ENCODE measurements around the gene MTA3.

The MTA3 gene

DNA sequence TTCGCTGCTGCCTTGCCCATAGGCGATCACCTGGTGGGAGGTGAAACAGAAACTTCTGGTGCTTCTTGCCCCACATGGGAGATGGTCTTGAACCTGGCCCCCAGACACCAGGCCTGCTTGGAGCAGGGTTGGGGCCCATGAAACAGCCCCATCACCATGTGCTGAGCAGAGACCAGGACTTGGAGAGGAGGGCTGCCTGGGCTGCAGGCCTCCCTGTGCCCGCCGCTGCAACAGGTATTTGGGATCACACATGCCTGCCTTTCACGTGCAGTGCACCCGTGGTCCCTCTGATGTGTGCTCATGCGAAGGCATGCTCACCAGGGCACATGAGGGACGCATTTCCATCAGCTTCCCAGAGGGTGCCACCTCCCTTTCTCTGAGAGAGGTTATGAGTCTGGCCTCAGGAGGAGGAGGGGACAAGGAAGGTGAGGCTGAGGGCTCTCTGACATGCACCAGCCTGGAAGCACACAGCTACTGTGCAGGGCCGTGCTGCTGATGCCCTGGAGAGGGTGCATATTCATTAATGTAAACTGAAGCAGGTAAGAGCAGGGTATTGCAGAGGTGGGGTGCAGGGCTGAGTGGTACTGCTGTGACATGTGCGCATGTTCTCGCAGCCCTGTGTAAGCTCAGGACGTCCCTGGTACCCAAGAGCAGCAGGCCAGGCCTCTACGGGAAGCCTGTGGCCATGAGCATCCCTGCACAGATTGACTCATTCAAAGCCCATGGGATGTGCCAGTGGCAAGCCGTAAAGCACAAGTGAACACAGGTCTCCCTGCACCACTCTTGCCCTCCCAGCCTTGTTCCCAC, 199.7 kb downstream of the MTA3 start:
- FAIRE-seq (no peak), DNase-seq (ENCODE audit: insufficient read length, low spot score) (no peak)
- TF ChIP-seq POLR2A (IDR thresholded peaks at IDR 0.05; ENCODE audit: low read depth, low read length): no peak

DNA sequence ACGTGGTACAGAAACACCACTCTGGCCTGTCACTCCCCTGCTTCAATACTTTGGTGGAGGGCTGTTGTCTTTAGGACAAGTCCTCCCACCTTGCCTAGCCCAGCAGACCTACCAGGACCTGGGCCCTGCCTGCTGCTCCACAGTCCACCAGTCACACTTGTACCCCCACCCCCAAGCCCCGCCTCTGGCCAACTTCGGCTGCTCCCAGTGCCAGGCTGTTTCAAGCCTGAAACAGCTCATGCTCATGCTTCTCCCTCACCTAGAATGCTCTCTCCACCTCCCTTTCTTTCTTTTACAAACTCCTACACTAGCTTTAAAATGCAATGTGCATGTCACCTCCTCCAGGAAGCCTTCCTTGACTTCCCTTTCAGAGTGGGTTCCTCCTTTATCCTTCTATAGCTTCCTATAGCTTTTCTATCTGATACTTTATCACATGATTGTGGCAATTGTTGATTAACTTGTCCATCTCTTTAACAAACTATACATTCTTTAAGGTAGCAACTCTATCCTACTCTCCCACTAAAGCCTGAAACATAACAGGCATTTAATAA, 200.3 kb downstream of the MTA3 start:
- no peak for DNase-seq (ENCODE audit: insufficient read length, low spot score)
- TF ChIP-seq POLR2A (IDR thresholded peaks at IDR 0.05; ENCODE audit: low read depth, low read length): no peak
- FAIRE-seq: no peak

DNA sequence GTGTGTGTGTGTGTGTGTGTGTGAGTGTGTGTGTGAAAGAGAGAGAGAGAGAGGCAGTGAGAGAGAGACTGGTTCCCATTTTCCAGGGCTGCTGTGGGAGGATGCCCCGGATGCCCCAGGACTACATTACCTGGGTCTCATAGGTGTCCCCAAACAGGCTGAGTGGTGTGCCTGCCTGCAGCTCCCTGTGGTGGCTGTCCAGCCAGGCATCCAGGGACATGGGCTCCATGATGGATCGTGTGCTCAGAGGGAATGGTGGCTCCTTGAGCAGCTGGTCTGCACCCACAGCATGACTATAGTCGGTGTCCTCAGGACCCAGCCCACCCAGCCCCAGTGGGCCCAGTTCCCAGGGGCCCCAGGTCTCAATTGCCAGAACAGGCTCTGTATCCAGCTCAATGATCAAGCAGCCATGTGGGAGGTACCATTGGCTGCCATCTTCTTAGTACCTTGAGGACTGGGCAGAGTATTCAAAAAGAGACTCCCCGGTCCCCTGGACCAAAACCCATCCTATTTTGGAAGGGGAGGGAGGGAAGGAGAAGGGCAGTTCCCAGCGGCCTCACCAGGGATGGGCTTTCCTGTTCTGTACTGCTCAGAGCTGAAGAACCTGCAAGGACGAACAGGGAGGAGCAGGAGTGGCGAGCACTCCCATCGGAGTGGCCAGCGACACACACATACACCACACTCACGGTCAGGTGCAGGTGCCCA, 201.3 kb downstream of the MTA3 start:
- no peak for TF ChIP-seq POLR2A (IDR thresholded peaks at IDR 0.05; ENCODE audit: low read depth, low read length)
- FAIRE-seq (no peak), DNase-seq (ENCODE audit: insufficient read length, low spot score) (no peak)

DNA sequence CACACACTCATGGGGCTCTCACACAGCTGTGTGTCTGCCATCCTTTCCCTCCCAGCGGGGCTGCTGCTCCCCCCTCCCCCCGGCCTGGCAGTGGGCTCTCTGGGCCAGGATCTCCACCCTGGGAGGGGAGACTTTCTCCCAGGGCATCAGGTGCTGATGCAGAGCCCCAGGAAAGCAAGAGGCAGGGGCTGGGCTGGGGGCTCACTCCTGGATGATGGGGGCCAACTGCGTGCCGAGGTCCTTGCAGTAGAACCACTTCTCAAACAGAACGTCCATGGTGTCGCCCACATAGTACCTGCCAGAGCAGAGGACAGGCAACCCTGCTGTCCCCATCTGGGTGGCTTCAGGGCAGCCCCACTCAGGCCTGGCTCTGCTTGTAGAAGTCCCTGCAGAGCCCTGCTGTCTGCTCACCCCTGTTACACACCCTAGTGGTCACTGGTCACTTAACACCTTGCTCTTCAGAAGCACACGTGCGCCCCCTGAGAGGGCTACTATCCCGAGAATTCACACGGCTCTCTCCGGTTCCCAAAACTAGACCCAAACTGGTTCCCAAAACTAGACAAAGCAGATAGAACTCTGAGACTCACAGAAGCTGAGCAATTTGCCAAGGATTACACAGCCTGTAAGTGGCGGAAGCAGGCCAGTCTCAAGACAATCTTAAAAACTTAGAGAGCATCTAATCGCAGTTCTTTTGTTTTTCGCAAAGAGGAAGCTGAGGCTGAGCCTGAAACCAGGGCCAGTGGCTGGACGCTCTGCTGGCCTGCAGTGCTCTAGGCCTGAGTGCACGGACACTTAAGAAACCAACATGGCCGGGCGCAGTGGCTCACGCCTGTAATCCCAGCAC, 202.1 kb downstream of the MTA3 start:
- no peak for TF ChIP-seq POLR2A (IDR thresholded peaks at IDR 0.05; ENCODE audit: low read depth, low read length)
- DNase-seq (ENCODE audit: insufficient read length, low spot score) (peak; percentile 63), FAIRE-seq (no peak)

DNA sequence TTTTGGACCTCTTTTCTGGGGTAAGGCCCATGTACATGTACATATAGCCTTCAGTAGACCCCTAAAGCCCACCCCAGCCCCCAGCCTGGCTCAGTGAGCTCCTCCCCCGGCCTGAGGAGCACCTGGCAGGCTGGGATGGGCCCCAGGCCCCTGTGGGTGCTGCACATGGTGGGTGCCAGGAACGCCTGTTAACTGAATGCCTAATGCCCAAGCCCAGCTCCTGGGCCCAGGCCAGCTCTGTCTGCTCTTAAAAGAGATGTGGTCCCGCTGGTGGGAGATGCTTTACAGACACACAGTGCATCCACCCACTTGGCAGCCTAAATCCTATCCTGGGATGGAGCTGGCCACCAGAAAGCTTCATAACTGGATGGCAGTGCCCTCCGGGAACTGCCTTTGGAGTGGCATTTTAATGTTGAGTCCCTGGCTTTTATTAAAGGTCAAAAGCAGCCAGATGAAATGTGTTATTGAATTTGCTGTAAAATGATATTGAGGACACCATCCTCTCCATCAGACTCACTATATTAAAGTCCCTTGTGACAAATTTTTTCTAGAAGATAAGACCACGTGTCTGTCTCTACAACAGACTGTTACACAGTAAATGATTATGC, 203.2 kb downstream of the MTA3 start:
- FAIRE-seq: no peak
- TF ChIP-seq POLR2A (IDR thresholded peaks at IDR 0.05; ENCODE audit: low read depth, low read length): no peak
- no peak for DNase-seq (ENCODE audit: insufficient read length, low spot score)

DNA sequence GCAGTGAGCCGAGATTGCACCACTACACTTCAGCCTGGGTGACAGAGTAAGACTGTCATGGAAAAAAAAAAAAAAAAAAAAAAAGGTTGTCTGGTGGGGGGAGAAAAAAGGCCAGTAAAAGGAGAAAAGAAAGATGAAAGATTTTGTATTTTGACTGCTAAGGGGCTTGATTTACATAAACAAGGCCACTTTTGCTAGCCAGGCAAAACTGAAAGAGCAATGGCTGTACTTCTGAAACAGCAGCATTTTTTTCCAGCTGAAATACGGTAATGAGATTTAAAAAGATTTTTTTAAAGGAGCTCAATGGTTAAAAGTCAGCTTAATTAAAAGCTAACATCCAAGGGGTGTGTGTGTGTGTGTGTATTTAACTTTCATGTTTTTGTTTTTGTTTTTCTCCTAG, 206.8 kb downstream of the MTA3 start:
- FAIRE-seq: no peak
- no peak for TF ChIP-seq POLR2A (IDR thresholded peaks at IDR 0.05; ENCODE audit: low read depth, low read length)
- no peak for DNase-seq (ENCODE audit: insufficient read length, low spot score)

DNA sequence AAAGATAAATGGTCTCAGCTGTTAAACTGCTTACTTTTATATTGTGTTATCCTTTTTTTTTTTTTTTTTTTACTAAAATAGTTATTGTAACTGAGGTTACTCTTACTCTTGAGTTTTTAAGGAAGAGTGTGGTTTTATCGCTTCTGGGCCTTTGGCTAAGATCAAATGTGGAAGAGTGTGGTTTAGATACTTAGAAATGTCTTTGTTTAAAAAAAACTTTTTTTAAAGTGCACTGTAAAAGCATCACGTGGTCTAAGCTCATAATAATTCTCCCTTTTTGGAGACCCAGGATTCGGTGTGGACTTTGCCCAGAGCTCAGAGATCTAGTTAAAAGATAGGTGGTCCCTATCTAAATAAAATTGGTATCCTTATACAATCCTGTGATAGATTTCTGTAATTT, 207.4 kb downstream of the MTA3 start:
- no peak for FAIRE-seq
- no peak for TF ChIP-seq POLR2A (IDR thresholded peaks at IDR 0.05; ENCODE audit: low read depth, low read length)
- no peak for DNase-seq (ENCODE audit: insufficient read length, low spot score)

DNA sequence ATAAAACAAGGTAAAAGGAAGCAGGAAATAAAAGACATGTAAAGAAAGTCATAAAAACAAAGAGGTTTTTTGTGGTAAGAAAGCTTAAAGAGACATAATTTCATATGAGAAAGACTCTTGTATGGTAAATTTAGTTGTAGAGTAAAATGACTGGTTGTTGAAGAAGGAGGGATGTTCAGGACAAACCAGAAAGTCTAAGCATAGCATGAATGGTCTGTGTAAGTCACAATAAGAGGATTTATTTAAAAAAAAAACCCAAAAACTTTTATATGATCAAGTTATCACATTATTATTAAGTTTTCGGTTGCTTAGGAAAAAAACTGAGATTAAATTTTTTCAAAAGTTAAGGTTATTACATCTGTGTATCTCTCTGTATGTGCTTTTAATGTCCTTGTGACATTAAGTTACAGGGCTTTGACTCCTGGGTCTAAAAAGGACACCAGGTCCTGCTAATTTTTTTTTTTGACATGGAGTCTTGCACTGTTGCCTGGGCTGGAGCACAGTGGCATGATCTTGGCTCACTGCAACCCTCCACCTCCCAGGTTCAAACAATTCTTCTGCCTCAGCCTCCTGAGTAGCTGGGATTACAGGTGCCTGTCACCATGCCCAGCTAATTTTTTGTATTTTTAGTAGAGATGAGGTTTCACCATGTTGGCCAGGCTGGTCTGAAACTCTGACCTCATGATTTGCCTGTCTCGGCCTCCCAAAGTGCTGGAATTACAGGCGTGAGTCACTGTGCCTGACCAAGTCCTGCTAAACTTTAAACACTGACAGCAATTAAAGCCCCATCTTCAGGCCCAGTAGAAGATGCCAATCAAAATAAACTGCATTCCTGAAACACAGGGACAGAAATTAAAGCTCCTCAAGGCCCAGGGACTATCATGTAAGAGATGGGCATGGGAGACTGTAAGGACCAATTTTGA, 209.7 kb downstream of the MTA3 start:
- no peak for DNase-seq (ENCODE audit: insufficient read length, low spot score)
- FAIRE-seq: no peak
- TF ChIP-seq POLR2A (IDR thresholded peaks at IDR 0.05; ENCODE audit: low read depth, low read length): no peak

DNA sequence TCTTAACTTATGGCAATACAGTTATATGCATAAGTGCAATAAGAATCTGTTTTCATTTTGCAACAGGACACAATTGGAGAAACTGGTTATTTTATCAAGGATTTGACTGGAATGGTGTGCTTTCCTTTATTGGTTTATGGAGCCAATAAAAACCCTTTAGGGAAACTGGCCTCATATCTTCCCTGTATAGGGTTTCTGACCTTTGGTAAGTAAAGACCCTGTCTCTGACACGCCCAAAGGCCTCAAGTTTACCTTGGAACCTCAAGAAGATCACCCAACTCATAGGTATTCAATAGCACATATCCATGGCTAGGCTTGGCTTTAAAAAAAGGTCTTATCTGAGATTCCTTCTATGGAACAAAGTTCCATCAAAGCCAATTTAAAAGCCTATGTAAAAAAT, 212.7 kb downstream of the MTA3 start:
- TF ChIP-seq POLR2A (IDR thresholded peaks at IDR 0.05; ENCODE audit: low read depth, low read length): no peak

DNA sequence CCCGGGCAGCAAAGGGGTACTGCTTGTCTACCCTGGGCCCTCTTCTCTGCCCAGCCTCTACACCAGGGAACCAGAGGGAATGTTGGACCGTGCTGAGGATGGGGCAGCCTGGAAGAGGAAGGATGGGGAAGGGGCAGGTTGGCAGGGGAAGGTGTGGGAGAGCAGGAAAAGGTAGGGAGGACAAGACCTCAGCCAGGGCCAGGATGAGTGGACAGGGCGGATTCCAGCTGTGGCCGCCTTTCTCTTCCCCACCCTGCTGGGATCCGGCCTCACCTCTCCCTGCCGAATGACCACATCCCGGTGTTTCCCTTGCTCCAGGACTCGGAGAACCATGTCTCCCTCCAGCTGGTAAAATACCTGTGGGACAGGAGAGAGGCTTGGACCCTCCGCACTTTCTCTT, 215.1 kb downstream of the MTA3 start:
- DNase-seq (ENCODE audit: insufficient read length, low spot score) (no peak), FAIRE-seq (no peak)
- TF ChIP-seq POLR2A (IDR thresholded peaks at IDR 0.05; ENCODE audit: low read depth, low read length): no peak

More for the DNA sequence above, 212.7 kb downstream of the MTA3 start:
- FAIRE-seq (no peak), DNase-seq (ENCODE audit: insufficient read length, low spot score) (no peak)

DNA sequence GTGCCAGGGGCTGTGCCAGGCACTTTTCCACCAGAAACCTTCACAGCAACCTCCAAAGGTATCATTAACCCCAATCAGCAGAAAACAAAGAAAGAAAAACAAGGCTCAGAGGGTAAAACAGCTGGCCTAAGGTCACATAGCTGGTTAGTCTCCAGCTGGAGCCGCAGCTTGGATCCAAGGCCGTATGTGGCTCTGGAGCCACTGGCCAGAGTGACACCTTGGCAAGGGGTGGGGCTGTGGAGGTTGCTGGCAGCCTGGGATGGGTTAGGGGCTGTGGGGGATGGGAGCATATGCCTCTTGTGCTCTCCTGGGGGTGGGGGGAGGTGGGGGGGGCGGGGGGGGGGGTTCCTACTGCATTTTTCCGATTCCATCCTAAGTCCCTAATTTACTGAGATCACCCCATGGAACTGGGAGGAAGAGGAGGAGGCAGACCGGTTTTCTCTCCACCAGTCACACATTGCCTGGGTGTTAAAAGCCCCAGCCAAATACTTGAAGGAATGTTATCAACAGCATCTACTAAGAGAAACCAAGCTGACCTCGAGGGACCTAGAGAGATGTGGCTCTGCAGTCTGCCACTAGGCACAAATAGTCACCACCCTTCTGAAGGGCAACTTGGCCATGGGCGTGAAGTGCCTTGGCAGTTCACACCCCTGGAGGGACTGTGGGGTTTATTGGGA, 215.9 kb downstream of the MTA3 start:
- TF ChIP-seq POLR2A (IDR thresholded peaks at IDR 0.05; ENCODE audit: low read depth, low read length): no peak
- FAIRE-seq: no peak
- no peak for DNase-seq (ENCODE audit: insufficient read length, low spot score)

All from H54 (cell line).